HT-29 (cell line): ENCODE results near the gene NAA25. TPM values are rescaled to one million over a fixed set of nuclear protein-coding genes. Genes with fewer than 3 reads are reported as not detected.

Experiments
- DNase-seq: peaks from one replicate; pipeline ENCODE4 v3.0.0-alpha.2; 2015; ENCODE audit warnings: low spot score
- small RNA-seq: library from RNA; depleted of rRNA; stranded (forward); fragments of <200 nt; gene quantifications from one replicate; pipeline ENCODE3, GENCODE V24; 2014
- total RNA-seq: library from RNA; depleted of rRNA; stranded (reverse); fragments of >200 nt; shearing (Covaris generic); gene quantifications from 2 replicates; pipeline ENCODE4 v1.2.3, GENCODE V29; 2014; rRNA removed

Gene NAA25
- total RNA-seq, 1 experiment from 2014 or later: 13.5 TPM

GRCh38 chr12:111980598-111980997, 128.0 kb downstream of the NAA25 start:
- no peak for DNase-seq

DNA sequence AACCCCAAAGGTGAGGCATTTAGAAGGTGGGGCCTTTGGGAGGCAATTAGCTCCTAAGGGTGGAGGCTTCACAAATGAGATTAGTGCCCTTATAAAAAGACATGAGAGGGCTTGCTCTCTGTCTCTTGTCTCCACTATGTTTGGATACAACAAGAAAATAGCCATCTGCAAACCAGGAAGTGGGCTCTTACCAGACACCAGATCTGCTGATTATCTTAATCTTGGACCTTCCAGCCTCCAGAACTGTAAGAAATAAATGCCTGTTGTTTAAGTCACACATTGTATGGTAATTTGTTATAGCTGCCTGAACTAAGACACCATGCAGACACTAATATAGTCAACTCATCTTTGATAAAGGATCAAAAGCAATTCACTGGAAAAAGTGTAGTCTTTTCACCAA, 130.0 kb downstream of the NAA25 start:
- no peak for DNase-seq

DNA sequence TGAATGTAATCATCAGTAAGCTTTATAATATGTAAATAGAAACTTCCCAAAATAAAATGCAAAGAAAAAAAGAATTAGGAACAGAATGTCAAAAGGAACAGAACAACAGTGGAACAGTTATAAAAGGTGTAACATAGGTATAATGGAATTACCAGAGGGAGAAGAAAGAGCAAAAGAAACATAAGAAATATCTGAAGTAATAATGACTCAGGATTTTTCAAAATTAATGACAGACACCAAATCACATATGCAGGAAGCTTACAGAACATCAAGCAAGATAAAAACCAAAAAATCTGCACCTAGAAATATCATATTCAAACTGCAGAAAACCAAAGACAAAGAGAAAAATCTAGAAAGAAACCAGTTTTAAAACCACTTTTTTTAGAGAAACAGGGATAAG, 131.7 kb downstream of the NAA25 start:
- DNase-seq: no peak

Small RNA genes lying within 50 kb of the gene (small RNA-seq; reads per million reads assigned to genes)
- gene AC004024.1: not detected
- not detected for gene MIR3657
- gene RF00019: not detected

Other genes with a start within 250 kb of the NAA25 start
- gene TMEM116, start 95.6 kb downstream of the NAA25 start, total RNA-seq: 2.2 and 3.5 TPM in 2 replicates
- 74.4 and 80.1 TPM in 2 replicates for gene ERP29, start 95.4 kb downstream of the NAA25 start, total RNA-seq
- gene TRAFD1, start 16.8 kb upstream of the NAA25 start, total RNA-seq: 13.2 and 13.5 TPM in 2 replicates